Activated CD8-positive, alpha-beta memory T cell treated with anti-CD3 and anti-CD28 coated beads, Interleukin-2, amount 50 U/mL, for 24 hours (primary cell): ENCODE measurements around the gene FBXO42.

Experiments used
- DNase-seq: peaks from one replicate; pipeline ENCODE4 v3.0.0-alpha.2; 2020; ENCODE audit errors: extremely low read depth

The FBXO42 gene

GRCh38 chr1:16326833-16327404 lies 25.4 kb downstream of the FBXO42 start:
- no peak for DNase-seq

GRCh38 chr1:16324456-16324890 lies 27.8 kb downstream of the FBXO42 start:
- no peak for DNase-seq

GRCh38 chr1:16321176-16321867 lies 31.0 kb downstream of the FBXO42 start:
- DNase-seq = no peak

- no peak for DNase-seq
These were observed 33.7 kb downstream of the FBXO42 start for GRCh38 chr1:16318555-16318954.

GRCh38 chr1:16315437-16315836 lies 36.8 kb downstream of the FBXO42 start:
- DNase-seq = no peak

- no peak for DNase-seq
These were observed 45.1 kb downstream of the FBXO42 start for GRCh38 chr1:16307222-16307621.

- DNase-seq = no peak
These were observed 49.3 kb downstream of the FBXO42 start for GRCh38 chr1:16302709-16303627.

- DNase-seq = no peak
These were observed 51.8 kb downstream of the FBXO42 start for GRCh38 chr1:16300436-16300835.

GRCh38 chr1:16298653-16299052 lies 53.6 kb downstream of the FBXO42 start:
- DNase-seq = no peak

- no peak for DNase-seq
These were observed 55.6 kb downstream of the FBXO42 start for GRCh38 chr1:16296643-16297042.

- no peak for DNase-seq
These were observed 57.8 kb downstream of the FBXO42 start for GRCh38 chr1:16294219-16295212.

- DNase-seq = no peak
These were observed 58.7 kb downstream of the FBXO42 start for GRCh38 chr1:16293538-16293937.

GRCh38 chr1:16292739-16293138 lies 59.5 kb downstream of the FBXO42 start:
- no peak for DNase-seq

- DNase-seq = no peak
These were observed 62.3 kb downstream of the FBXO42 start for GRCh38 chr1:16289959-16290358.

- no peak for DNase-seq
These were observed 66.2 kb downstream of the FBXO42 start for GRCh38 chr1:16286122-16286521.

GRCh38 chr1:16281765-16282164 lies 70.5 kb downstream of the FBXO42 start:
- DNase-seq = no peak

GRCh38 chr1:16279186-16279585 lies 73.1 kb downstream of the FBXO42 start:
- no peak for DNase-seq

- no peak for DNase-seq
These were observed 75.8 kb downstream of the FBXO42 start for GRCh38 chr1:16276302-16277030.

GRCh38 chr1:16275591-16275990 lies 76.7 kb downstream of the FBXO42 start:
- DNase-seq = no peak

GRCh38 chr1:16267690-16268180 lies 84.5 kb downstream of the FBXO42 start:
- no peak for DNase-seq
